Stomach (tissue), 4 donors: ENCODE data around the gene MB21D2.

Source experiments
- POLR2A ChIP-seq, 4 donors: fragments of 450-650 bp; IDR thresholded peaks; one replicate each; pipeline ENCODE4 v1.6.1; 2016; ENCODE audit warnings: antibody characterized with exemption in 4 of 4, control low read depth in 2 of 4, mild to moderate bottlenecking in 1 of 4, moderate library complexity in 1 of 4
- TF ChIP-seq, protein P1 (sequence below), 7 experiments: fragments of 450-650 bp in 4 of 7; fragments of 200-600 bp in 3 of 7; sonication (generic) in 3 of 7; IDR thresholded peaks; one replicate each; pipeline ENCODE4 v1.5.1; 2016 to 2019; ENCODE audit warnings: antibody characterized with exemption in 7 of 7, control low read depth in 2 of 7, mild to moderate bottlenecking in 1 of 7

DNA sequence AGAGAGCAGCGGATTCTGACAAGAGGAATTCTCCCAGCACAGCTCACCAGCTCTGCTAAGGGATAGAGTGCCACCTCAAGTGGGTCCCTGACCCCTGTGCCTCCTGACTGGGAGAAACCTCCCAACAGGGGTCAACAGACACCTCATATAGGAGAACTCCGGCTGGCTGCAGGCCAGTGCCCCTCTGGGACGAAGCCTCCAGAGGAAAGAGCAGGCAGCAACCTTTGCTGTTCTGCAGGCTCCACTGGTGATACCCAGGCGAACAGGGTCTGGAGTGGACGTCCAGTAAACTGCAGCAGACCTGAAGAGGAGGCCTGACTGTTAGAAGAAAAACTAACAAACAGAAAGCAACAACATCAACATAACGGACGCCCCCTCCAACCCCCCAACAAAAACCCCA lies 159.0 kb downstream of the MB21D2 start:
- no peak for TF ChIP-seq POLR2A (IDR thresholded peaks at IDR 0.05)
- TF ChIP-seq, protein P1, sequence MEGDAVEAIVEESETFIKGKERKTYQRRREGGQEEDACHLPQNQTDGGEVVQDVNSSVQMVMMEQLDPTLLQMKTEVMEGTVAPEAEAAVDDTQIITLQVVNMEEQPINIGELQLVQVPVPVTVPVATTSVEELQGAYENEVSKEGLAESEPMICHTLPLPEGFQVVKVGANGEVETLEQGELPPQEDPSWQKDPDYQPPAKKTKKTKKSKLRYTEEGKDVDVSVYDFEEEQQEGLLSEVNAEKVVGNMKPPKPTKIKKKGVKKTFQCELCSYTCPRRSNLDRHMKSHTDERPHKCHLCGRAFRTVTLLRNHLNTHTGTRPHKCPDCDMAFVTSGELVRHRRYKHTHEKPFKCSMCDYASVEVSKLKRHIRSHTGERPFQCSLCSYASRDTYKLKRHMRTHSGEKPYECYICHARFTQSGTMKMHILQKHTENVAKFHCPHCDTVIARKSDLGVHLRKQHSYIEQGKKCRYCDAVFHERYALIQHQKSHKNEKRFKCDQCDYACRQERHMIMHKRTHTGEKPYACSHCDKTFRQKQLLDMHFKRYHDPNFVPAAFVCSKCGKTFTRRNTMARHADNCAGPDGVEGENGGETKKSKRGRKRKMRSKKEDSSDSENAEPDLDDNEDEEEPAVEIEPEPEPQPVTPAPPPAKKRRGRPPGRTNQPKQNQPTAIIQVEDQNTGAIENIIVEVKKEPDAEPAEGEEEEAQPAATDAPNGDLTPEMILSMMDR (IDR thresholded peaks at IDR 0.05) = no peak
